Heart left ventricle (tissue), 16 donors: Measurements from ENCODE around the gene SPACA4. TPM values are rescaled to one million over a fixed set of nuclear protein-coding genes. Genes with fewer than 3 reads are reported as not detected.
A peak's percentile ranks its signal among the peaks of the same experiment; 100 is the strongest.

Source experiments
- ATAC-seq, 4 donors: fragments of 200-7000 bp; cut with Tn5 transposase; one replicate each; pipeline ENCODE4 v1.9.1; 2020 to 2022; ENCODE audit warnings: moderate library complexity in 4 of 4, mild to moderate bottlenecking in 3 of 4, moderate number of reproducible peaks in 1 of 4
- DNase-seq, 5 donors: peaks; one replicate each; pipeline ENCODE4 v3.0.0-alpha.2; 2020
- H3K27ac ChIP-seq, 12 donors: fragments of 200-600 bp; sonication (generic) in 4 of 12; one replicate each; pipeline versions ENCODE4 v1.5.0 to v1.8.0; 2016 to 2022; ENCODE audit warnings: mild to moderate bottlenecking in 2 of 12
- H3K27me3 ChIP-seq, 9 donors: fragments of 200-600 bp; sonication (generic) in 2 of 9; one replicate each; pipeline versions ENCODE4 v1.5.1 to v1.8.0; 2016 to 2022; ENCODE audit warnings: mild to moderate bottlenecking in 3 of 9
- H3K36me3 ChIP-seq, 9 donors: fragments of 200-600 bp; sonication (generic) in 2 of 9; one replicate each; pipeline versions ENCODE4 v1.5.0 to v1.8.0; 2018 to 2022; ENCODE audit warnings: mild to moderate bottlenecking in 2 of 9
- H3K4me1 ChIP-seq, 12 donors: fragments of 200-600 bp; sonication (generic) in 4 of 12; one replicate each; pipeline versions ENCODE4 v1.5.0 to v1.8.0; 2016 to 2022; ENCODE audit warnings: mild to moderate bottlenecking in 3 of 12
- H3K4me3 ChIP-seq, 12 donors: fragments of 200-600 bp; sonication (generic) in 4 of 12; one replicate each; pipeline versions ENCODE4 v1.5.0 to v1.8.0; 2017 to 2022; ENCODE audit warnings: mild to moderate bottlenecking in 9 of 12, moderate library complexity in 4 of 12
- H3K9me3 ChIP-seq, 12 donors: fragments of 200-600 bp; sonication (generic) in 4 of 12; one replicate each; pipeline versions ENCODE4 v1.5.0 to v1.8.0; 2016 to 2022; ENCODE audit warnings: mild to moderate bottlenecking in 1 of 12
- POLR2A ChIP-seq, 2 donors: fragments of 450-650 bp; IDR thresholded peaks; one replicate each; pipeline ENCODE4 v1.6.1; 2017; ENCODE audit warnings: antibody characterized with exemption in 2 of 2, mild to moderate bottlenecking in 2 of 2, moderate library complexity in 2 of 2
- WGBS, 4 donors: extraction: QIAGEN DNeasy Blood & Tissue Kit in 2 of 4; methylation state at CpG; one replicate each; pipeline versions ENCODE4 v1.1.5 to v1.1.7; 2013 to 2018; 5-methylcytosine and 5-hydroxymethylcytosine counted together
- intact Hi-C, 10 donors: fragments of 100-400 bp; cut with DNase I; formaldehyde crosslinking; loops; one replicate each; pipeline versions ENCODE4 v1.11.1 to v1.14.2; 2022
- polyA plus RNA-seq, 2 donors: library from polyadenylated mRNA; stranded (reverse); fragments of 200-250 nt; gene quantifications; one replicate each; pipeline ENCODE4 v1.2.3, GENCODE V29; 2013
- total RNA-seq, 9 donors: library from RNA; depleted of rRNA in 2 of 9; stranded (reverse); fragments of >200 nt in 2 of 9; fragmentation: NEBNext Ultra II Directional in 3 of 9; extraction: Animal tissue kit (Norgen Biotek cat#: 25700) in 3 of 9; gene quantifications; one replicate each; pipeline versions ENCODE4 v1.1.0 to v1.2.4, GENCODE V29; 2016 to 2023
- TF ChIP-seq, protein P1 (sequence below), 12 donors: fragments of 200-600 bp; sonication (generic) in 4 of 12; IDR thresholded peaks; one replicate each; pipeline versions ENCODE4 v1.5.0 to v1.8.0; 2018 to 2022; ENCODE audit warnings: antibody characterized with exemption in 12 of 12, mild to moderate bottlenecking in 5 of 12
- donor health status: ischemic (EF 13 %, LVEDD 7.1; RV severe dilation, severe dysfunction).
- donor health status: healthy with polysubstance abuse.
- donor health status: DM: no; HTN: yes; CAD: no.
- donor health status: DM: no; HTN: no; CAD: no.
- donor health status: ischemic (EF 25% LVEDD 6.9; RV normal size, moderate dysfunction).
- donor health status: ischemic (EF 25% LVEDD 5.7; RV mildly dilated, moderate dysfunction).
- donor health status: healthy.
- donor health status: DM: yes; HTN: yes; CAD: no.
- donor health status: ischemic (EF 35%, LVEDD 5.7; RV mildly dilated, moderate dysfunction).
- donor health status: nonischemic (EF 11% LVEDD 7.7; RV severe dilation, severe dysfunction).
- donor health status: DM: yes; HTN: yes; CAD: no.
- donor health status: PGD.
- donor health status: ischemic (EF 29% LVEDD 5.4; RV normal size, mild dysfunction).
- donor health status: nonischemic (EF 23%, LVEDD 6.1; RV moderate dilation, normal function).

The SPACA4 gene
- total and polyA plus RNA-seq, 11 donors: not detected

DNA sequence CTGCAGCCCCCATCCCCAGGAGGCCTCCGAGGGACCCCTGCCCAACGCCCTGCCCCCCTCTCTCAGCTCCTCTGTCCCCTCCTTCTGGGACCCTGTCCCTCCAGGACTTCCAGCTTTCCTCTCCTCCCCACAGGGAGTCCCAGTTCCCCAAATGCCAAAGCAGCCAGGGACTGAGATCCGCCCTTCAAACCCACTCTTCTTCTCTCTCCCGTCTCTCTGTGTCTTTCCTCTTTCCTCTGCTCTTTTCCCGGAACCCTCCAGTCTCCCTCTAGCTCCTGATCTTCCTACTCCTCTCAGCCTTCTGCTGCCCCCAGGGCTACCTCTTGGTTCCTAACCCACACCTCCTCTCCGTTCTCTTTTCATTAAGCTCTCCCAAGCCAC lies 39.1 kb downstream of the SPACA4 start:
- Histone ChIP-seq H3K4me1 (peaks cover 0 to 29% (median 13%) of the 10 kb centered on the region in 12 donors), H3K4me3 (peak overlapping the region; percentile 2 to 69 (median 58)), H3K27ac (peak overlapping the region; percentile 56 to 91 (median 82)), H3K27me3 (no peaks in the 10 kb centered on the region), H3K36me3 (no peaks in the 10 kb centered on the region), H3K9me3 (no peaks in the 10 kb centered on the region)
- intact Hi-C loops: loop anchor here (5.0 to 10.0 kb wide), 10 partner anchors 69 to 329 kb away; partner anchors contain the start of genes HSD17B14 (in 6 of the 10), MAMSTR (in 2 of the 10) and FTL (in 1 of the 10)
- WGBS, 4 donors: 0 to 2% (median 1%) methylated on average over 6 of the region's 6 CpGs
- ATAC-seq: peak in 3 of 4 donors; percentile 1 to 11 (median 7)
- no peak for DNase-seq
- TF ChIP-seq, protein P1, sequence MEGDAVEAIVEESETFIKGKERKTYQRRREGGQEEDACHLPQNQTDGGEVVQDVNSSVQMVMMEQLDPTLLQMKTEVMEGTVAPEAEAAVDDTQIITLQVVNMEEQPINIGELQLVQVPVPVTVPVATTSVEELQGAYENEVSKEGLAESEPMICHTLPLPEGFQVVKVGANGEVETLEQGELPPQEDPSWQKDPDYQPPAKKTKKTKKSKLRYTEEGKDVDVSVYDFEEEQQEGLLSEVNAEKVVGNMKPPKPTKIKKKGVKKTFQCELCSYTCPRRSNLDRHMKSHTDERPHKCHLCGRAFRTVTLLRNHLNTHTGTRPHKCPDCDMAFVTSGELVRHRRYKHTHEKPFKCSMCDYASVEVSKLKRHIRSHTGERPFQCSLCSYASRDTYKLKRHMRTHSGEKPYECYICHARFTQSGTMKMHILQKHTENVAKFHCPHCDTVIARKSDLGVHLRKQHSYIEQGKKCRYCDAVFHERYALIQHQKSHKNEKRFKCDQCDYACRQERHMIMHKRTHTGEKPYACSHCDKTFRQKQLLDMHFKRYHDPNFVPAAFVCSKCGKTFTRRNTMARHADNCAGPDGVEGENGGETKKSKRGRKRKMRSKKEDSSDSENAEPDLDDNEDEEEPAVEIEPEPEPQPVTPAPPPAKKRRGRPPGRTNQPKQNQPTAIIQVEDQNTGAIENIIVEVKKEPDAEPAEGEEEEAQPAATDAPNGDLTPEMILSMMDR (IDR thresholded peaks at IDR 0.05): no peak
- TF ChIP-seq POLR2A (IDR thresholded peaks at IDR 0.05): no peak

- Histone ChIP-seq H3K4me1 (peaks cover 0 to 29% (median 13%) of the 10 kb centered on the region in 12 donors), H3K9me3 (no peaks in the 10 kb centered on the region), H3K27ac (peak within 1 kb of the TSS; percentile 56 to 91 (median 82)), H3K27me3 (no peaks in the 10 kb centered on the region), H3K4me3 (peak within 1 kb of the TSS; percentile 2 to 69 (median 58)), H3K36me3 (no peaks in the 10 kb centered on the region)
- TF ChIP-seq, protein P1 (IDR thresholded peaks at IDR 0.05): peak; percentile 82 to 98 (median 90)
- TF ChIP-seq POLR2A (IDR thresholded peaks at IDR 0.05): no peak
- intact Hi-C loops: loop anchor here (1.0 to 10.0 kb wide), 14 partner anchors 29 to 329 kb away; partner anchors contain the start of genes HSD17B14 (in 6 of the 10), MAMSTR (in 2 of the 10) and FTL (in 1 of the 10)
- DNase-seq: peak; percentile 89 to 94 (median 91)
- peak; percentile 69 to 92 (median 92) for ATAC-seq
- 0 to 3% (median 1%) methylated on average over 14 to 33 of the region's 33 CpGs for WGBS, 4 donors
These were observed 39.6 kb downstream of the SPACA4 start, which contains the start of gene CA11 for GRCh38 chr19:48646001-48646721. CA11 (minus strand) TSS chr19:48646187; CDS start chr19:48645632, 555 bp downstream.

- 10 to 14% (median 12%) methylated on average over 7 to 10 of the region's 10 CpGs for WGBS, 4 donors
These were observed 40.2 kb downstream of the SPACA4 start for GRCh38 chr19:48646722-48647216.

More at GRCh38 chr19:48646722-48647216, 40.2 kb downstream of the SPACA4 start:
- ATAC-seq (no peak), DNase-seq (no peak)
- intact Hi-C loops: loop anchor here (1.0 to 10.0 kb wide), 14 partner anchors 29 to 328 kb away; partner anchors contain the start of genes HSD17B14 (in 6 of the 10), MAMSTR (in 2 of the 10) and FTL (in 1 of the 10)
- Histone ChIP-seq H3K27me3 (no peaks in the 10 kb centered on the region), H3K4me3 (peak overlapping the region in 10 of 12 donors; percentile 54 to 69 (median 60)), H3K4me1 (peaks cover 0 to 29% (median 13%) of the 10 kb centered on the region in 12 donors), H3K36me3 (no peaks in the 10 kb centered on the region), H3K27ac (peak overlapping the region in 9 of 12 donors; percentile 56 to 89 (median 83)), H3K9me3 (no peaks in the 10 kb centered on the region)
- no peak for TF ChIP-seq POLR2A (IDR thresholded peaks at IDR 0.05)
- TF ChIP-seq, protein P1 (IDR thresholded peaks at IDR 0.05): no peak
